Putamen (tissue), 1 donor: ENCODE results near the gene TMEM163.
"Not testable (repeated sequence)": the region's sequence is repeated elsewhere in the genome, so short reads cannot be mapped to it uniquely, and the experiment has no call there.

ENCODE experiments used
- DNase-seq: peaks from one replicate; pipeline ENCODE4 v3.0.0-alpha.2; 2016; ENCODE audit warnings: low spot score

The TMEM163 gene

DNA sequence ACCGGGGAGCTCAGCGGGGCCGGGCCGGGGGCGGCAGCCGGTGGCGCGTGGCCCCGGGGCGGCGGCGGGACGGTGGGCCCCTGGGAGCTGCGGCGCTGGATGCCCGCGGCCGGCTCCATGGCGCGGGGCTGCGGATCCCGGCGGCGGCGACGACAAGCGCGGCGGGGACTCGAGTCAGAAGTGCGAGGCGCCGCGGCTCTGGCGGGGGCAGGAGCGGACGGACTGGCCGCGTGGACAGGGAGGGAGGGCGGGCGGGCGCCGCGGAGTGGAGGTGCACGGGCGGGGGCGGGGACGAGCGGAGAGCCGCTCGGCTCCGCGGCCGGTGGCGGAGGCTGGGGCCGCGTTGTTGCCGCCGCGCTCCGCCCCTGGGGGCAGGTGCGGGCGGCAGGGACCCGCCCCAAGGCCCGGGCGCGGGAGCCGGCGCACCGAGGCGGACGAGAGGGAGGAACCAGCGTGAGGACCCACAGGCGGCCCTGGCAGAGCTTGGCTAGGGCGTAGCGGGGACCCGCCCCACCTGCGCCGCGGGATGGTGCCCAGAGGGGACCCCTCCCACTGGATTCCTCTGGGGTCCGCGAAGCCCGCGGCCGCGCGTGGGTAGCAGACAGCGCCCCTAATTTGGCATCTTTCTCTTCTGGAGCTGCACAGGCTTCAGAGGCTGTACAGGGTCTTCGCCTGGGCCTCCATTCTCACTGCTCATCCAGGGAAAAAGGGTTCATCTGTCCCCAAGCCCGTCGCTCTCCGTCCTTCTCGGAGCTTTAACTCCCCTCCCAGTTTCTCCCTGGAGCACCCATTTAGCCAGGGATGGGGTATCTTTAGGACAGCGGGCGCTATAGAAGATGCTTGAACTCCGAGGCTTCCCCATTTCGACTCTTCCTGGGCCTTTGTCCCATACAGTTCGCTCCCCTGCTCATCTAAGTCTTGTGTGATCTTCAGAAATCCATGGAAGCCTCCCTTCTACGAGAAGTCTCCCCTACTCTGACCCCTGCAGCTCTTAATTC, at the start of gene TMEM163:
Gene TMEM163 (minus strand): TSS at position 184 of the 998 bp plus-strand sequence.
- DNase-seq = no peak

DNA sequence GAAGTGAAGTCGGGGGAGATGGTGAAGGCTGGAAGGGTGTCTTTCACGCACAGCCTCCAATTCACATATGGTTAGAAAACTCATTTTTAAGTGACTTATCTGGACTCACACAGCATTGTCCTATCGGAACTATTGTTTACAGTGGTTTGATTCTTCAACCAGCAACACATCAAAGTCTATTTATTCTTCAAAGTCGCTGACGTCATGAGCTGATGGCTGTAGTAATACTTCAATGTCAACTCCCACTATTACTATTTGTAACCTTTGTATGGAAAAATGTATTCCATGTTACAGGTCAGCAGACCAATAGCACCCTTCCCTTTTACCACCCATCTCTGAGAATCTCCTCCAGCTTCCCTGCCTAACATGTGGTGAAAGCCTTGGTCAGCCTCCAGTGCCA, 47.8 kb upstream of the TMEM163 start:
- DNase-seq = no peak

DNA sequence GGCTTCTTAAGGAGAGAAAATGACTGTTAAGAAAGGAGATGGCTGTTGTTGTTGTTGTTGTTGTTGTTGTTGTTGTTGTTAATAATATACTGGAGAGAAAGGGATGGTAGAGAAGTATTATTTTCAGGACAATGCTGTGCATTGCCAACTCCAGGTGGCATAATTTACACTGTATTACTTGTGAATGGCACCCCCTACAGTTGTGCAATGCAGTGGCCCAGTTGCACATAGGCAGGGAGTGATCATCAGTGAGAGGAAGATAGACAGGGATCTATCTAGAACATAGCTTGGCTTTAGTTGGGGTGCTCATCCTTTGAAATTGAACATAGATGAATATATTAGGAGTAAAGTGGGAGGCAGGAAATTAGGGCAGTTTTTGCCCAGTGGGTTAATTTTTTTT, 47.2 kb upstream of the TMEM163 start:
- DNase-seq = no peak

DNA sequence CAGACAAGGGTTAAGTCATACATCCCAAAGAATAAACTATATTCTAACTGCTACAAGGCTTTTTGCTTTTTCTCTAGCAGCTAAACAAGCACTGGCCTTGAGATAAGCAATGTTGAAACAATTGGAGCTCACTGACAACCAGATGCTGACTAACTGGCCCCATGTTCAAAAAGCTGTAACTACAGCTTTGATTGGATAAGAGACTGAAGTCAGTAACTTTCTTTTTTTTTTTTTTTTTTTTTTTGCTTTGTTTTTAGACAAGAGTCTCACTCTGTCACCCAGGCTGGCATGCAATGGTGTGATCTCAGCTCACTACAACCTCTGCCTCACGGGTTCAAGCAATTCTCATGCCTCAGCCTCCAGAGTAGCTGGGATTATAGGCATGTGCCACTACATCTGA, 45.4 kb upstream of the TMEM163 start:
- DNase-seq = no peak

DNA sequence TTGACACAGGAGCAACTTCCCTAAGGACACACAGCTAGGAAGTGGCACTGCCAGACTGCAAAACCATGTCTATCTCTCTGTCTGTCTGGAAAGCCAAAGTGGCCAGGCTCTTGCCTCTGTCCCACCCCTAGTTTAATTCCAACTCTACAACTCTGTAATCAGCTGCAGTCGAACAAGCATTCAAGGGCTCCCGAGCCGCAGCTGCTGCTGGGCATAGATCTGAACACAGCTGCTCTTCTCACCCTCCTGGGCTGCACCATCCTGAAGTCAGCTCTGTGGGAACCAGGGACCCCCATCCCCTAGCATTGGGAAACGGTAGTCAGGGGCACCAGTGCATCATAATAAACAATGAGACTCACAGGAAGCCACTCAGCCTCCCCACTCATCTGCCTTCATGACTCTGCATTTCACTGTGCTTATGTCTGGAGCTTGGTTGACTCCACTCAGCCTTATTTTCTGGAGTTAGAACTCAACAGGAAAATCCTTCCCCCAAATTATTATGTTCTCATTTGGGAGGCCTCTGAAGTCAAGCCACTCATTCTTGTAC, 44.4 kb upstream of the TMEM163 start:
- DNase-seq = no peak

DNA sequence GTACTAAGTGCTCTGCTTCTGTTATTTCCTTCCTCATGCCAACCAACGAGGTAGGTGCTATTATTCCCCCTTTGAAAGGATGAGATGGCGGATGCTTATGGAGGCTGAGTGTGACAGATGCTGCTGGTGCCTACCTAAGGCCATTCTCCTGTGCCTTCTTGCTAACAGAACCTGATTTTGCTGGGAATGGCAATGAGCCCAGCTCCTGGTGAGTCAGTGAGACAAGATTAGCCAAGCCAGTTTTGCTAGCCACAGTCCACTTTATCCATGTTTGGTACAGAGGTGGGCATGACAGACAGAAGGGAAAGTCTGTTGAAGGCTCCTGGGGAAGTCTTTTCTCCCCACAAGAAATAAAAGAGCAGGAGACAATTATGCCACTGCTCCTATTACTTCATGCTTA, 43.7 kb upstream of the TMEM163 start:
- no peak for DNase-seq

DNA sequence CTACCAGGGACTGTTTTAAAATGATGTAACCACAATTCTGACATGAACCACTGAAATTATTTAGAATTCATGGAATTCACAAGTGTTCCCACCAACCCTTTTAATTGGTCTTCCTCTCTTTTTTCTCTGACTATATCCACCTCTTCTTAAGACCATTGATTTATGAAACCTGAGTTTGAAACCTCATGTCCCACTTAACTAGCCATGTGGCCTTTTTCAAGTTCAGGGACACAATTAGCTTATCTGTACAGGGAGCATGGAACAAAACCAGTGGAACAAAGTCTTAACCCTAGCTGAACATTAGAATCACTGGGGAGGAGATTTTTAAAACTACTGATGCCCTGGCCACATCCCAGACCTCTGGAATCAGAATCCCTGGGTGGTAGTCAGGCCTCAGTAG, 41.6 kb upstream of the TMEM163 start:
- no peak for DNase-seq

DNA sequence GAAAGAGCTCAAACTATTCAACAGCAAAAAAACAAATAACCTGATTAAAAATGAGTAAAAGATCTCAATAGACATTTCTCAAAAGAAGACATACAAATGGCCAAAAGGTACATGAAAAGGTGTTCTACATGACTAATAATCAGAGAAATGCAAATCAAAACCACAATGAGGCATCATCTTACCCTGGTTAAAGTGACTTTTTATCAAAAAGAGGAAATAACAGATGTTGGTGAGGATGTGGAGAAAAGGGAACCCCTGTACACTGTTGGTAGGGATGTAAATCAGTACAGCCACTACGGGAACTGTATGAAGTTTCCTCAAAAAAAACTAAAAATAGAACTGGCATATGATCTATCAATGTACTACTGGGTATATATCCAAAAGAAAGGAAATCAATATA, 39.8 kb upstream of the TMEM163 start:
- DNase-seq = no peak

DNA sequence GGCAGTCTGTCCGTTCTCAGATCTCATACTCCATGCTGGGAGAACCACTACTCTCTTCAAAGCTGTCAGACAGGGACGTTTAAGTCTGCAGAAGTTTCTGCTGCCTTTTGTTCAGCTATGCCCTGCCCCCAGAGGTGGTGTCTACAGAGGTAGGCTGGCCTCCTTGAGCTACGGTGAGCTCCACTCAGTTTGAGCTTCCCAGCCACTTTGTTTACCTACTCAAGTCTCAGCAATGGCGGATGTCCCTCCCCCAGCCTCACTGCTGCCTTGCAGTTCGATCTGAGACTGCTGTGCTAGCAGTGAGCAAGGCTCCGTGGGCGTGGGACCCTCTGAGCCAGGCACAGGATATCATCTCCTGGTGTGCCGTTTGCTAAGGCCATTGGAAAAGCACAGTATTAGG, 33.2 kb upstream of the TMEM163 start:
- not testable (repeated sequence) for DNase-seq

DNA sequence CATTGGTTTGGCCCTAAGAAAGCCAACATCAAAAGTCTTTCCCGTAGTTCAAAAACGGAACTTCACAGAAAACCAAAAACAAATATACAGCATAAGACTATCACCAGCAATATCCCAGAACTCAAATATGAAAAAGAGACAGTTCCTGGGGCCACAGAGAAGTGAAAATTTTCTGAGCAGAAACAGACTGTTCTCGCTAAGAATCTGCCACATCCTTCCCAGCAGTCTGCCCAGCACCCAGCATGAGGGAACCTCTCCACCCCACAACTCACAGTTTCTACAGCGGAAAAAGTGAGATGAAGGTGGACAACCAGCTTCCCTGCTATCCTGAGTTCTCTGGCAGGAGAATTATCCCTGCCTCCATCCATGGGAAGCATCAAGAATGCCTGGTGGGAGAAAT, 26.7 kb upstream of the TMEM163 start:
- no peak for DNase-seq

DNA sequence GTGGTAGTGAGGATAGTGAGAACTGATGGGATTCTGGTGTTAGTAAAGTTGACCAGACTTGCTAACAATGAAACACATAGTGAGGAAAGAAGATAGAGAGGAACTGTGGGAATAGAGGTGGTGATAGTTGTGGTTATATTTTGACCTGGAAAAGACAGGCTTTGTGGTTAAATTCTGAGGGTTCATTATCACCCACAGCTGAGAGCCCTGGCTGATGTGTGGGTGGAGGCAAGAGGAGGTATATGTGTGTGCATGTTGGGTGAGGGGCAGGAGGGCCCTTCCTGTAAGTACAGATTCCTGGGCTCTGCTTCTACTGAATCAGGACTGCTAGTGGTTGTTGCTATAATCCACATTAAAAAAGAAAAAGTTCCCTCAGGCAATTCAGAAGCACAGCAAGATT, 26.2 kb upstream of the TMEM163 start:
- no peak for DNase-seq

DNA sequence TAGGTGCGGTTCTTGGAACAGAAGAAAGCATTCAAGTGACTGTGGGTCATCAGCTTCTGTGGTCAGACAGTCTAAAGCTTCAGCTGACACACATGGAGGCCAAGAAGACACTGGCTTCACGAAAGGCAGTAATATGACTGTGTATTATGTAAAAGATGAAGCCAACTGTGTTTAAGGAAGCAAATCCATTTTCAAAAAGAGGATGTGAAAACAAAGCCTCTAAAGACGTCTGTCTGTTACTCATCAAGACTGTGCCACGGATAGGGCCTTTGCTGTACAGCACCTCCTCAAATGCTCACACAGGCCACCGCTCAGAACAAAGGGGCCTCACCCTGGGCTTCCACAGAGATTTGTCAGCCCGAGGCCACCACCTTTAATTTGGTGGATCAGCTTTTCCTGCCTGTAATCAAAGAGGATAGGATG, 21.1 kb upstream of the TMEM163 start:
- DNase-seq = no peak

DNA sequence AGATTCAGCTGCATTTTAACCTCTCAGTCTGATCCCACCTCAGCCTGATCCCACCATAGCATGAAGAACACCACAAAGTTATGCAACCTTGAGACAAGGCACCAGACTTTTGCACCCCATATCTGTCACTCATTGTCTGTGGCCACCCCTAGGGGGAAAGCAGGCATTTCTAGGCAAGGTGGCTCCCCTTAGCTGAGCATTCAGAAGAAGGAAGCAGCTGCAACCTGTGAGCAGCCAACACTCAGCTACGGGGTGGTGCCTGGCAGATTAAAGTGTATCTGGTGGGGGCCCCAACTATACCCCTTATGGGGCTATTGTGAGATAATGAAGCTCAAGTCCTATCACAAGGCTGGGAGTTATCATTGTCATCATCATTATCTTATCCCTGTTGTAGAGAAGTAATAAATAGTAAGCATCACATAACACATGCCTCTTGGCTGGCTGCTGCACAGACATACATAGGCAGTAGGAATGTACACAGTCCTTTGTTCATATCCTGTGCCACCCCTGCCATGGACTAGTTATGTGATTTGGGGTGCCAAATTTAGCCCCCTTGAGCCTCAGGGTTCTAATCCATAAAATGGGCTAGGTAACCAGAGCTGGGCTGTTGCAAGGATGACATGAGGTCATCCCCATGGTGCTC, 20.6 kb upstream of the TMEM163 start:
- no peak for DNase-seq

DNA sequence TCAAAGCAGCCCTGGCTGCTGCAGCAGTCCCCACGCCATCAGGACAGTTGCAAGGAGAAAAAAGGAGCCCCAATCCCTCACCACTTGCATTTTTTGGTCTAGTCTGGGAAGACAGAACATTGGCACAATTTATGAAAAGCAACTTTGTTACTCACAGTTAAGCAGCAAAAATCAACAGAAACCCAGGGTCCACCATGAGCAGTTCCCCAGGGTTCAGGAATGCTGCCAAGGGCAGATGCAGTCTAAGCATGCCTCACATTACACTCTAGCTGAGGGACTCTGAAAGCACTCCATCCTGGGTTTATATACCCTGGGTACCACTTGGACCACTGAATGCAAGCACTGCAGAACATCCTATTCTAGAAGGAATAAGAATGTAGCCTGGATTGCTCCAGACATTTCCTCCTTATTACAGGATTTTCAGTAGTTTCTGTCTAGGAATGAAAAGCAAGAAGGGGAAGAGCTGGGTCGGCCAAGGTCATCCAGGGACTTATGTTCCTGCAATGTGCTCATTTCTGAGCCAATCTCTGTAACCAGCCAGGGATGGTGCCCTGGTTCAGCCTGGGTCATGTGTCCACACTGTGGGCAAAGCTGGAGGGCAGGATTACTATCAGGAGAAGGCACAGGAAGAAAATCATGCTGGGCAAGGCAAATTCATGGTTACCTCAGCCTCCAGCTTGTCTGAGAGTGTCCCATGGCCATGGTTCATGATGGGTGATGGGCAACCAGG, 19.5 kb upstream of the TMEM163 start:
- DNase-seq = no peak

DNA sequence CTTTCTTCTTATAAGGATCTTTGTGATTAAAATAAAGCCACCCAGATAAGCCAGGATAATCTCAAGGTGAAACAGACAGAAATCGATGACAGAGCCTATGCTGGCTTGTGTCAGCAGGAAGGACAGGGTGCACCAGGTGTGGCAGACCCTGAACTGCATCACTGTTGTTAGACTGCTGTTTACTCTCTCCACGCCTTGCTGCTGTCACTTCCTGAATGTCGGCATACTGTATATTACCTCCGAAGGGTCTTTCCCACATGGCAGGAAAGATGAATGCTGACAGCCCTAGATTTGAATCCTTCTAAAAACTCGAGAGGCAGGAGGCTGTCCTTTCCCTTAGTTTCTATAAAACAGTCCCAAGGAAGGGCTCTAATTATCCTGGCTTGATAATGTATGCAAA, 18.9 kb upstream of the TMEM163 start:
- no peak for DNase-seq

DNA sequence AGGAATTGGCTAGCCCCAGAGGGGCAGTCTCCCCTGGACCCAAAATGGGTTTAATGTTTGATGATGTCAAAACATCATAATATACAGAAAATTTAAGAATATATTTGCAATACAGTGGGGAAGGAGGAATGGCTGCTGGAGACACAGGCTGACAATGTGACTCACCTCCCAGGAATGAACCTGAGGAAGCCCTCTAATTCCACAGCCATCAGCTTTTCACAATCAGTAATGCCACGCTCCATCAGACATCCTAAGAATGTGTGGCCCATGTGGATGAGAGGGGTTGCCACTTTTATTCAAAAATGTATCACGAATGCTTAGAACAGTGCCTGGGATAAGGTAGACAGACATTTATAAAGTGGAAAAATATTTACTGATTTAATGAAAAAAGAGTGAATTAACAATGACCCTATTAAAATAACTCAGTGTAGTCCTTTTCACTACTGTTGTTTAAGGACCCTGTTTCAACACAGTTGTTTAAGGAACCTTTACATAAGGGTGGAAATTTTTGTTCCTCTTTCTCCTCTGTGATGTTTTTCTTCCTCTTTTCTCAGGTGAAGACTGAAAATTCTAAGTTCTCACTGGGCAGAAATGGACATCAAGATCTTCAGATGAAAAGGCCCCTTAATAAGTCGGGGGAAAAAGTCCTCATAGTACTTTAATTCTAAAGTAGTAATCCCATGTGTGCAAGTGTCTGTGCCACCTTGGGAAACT, 17.5 kb upstream of the TMEM163 start:
- no peak for DNase-seq

DNA sequence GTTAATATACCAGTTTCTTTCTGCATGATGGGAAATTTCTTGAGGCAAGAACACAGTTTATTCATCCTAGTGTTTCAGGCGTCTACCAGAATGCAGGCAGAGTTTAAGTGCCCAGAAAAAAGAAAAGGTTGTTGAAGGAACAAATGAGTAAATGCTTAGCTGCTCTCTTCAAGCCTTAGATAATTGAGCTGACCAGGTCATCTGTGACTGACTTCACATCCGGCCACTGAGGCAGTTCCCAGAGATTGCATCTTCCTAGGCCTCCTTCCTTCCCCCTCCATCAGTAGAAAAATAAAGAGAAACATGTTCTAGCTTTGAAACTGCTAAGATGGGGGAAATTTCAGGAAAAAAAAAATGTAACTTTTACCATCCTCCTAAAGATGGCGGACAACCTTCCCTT, 9.4 kb upstream of the TMEM163 start:
- DNase-seq = no peak

DNA sequence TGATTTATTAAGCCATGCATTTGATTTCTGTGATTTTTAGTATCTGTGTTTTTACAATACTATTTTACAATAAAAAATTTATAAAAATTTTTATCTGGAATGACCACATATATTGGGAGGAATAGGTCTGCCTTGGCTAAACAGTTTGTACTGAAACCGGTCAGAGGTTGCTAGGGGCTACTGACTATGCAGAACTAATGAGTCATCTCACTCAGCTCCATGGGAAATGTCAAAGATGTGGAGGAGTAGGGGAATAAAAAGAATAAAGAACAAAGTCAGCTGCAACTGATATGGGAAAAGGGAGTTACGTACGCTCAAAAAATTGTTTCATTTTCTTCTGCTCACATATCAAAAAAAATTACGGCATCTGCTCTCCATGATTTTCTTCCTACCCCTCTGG, 8.6 kb upstream of the TMEM163 start:
- no peak for DNase-seq

DNA sequence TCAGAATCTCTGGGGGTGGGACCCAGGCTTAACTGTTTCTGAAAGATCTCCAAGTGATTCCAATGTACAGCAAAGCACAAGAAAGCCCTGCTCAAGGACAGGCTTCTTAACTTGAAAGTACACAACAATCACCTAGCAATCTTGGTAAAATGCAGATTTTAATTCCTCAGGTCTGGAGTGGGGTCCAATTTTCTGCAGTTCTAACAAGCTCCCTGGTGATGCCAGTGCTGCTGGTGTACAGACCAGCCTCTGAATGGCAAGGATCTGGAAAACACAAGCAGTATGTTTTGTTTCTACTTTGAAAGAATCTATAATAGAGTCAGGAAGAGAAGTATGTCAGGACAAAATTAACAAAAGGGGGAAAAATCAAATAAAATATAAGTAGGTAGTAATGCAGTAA, 7.8 kb upstream of the TMEM163 start:
- DNase-seq = no peak

DNA sequence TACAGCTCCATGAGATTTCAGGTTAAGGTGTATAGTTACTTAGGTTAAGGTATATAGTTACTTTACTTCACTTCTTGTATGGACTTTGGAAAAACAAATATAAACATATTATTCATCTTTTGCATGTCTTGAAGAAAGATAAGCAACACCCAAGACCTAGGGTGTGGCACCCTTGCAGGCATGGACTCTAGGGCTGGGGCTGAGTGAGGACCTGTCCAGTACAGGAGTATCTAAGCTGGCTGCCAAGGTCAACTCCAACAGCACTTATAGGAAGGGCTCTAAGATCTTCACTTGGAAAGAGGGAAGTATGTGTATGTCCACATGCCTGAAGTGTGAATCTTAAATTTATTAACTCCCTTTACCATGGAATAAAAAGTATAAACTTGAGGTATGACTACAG, 7.1 kb upstream of the TMEM163 start:
- DNase-seq = no peak

DNA sequence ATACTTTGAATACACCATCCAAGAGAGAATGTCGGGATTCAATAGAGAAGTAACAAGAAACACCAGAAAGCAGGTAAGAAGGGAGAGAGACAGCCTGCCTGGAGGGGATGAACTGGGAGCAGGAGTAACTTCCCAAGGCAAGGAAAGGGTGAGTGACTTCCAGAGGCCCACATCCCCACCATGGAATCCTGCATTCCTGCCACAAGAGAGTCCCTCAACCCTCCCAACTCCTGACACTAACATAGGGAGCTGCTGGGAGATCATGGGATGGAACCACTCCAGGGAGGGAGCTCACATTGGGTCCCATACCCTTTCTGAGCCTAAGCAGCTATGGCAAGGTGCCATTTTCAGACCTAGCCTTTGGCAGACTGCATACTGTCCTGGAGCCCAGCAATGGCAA, 5.5 kb upstream of the TMEM163 start:
- DNase-seq = no peak

DNA sequence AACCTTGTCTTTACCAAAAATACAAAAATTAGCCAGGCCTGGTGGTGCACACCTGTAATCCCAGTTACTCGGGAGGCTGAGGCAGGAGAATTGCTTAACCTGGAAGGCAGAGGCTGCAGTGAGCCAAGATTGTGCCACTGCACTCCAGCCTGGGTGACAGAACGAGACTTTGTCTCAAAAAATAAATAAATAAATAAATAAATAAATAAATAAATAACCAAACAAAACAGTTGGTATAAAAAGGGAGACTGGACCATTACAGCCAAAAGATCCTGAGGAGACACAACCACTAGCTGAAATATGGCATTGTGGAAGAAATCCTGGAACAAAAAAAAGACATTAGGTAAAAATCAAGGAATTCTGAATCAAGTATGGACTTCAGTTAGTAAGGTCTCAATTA, 4.9 kb upstream of the TMEM163 start:
- not testable (repeated sequence) for DNase-seq
